Stimulated activated CD4-positive, alpha-beta T cell treated with anti-CD3 and anti-CD28 coated beads, Interleukin-2, amount 100 ng/mL, for 24 hours (primary cell): ENCODE results near the gene PYDC2.

Experiments
- DNase-seq, 2 donors: peaks; one replicate each; pipeline ENCODE4 v3.0.0-alpha.2; 2020

PYDC2 gene

DNA sequence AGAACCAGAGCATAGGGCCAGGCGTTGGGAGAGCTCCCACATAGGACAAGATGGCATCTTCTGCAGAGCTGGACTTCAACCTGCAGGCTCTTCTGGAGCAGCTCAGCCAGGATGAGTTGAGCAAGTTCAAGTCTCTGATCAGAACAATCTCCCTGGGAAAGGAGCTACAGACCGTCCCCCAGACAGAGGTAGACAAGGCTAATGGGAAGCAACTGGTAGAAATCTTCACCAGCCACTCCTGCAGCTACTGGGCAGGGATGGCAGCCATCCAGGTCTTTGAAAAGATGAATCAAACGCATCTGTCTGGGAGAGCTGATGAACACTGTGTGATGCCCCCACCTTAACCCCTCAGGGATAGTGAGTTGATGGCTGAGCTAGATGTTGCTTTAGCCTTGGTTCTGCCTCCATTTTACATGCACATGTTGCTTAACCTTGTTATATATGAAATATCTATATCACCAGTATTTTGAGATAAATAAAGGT lies at the start of gene PYDC2:
TSS of gene PYDC2 (plus strand) at position 51 of the 483 bp plus-strand sequence. CDS start at position 51, 0 bp downstream.
- DNase-seq, result no peak

DNA sequence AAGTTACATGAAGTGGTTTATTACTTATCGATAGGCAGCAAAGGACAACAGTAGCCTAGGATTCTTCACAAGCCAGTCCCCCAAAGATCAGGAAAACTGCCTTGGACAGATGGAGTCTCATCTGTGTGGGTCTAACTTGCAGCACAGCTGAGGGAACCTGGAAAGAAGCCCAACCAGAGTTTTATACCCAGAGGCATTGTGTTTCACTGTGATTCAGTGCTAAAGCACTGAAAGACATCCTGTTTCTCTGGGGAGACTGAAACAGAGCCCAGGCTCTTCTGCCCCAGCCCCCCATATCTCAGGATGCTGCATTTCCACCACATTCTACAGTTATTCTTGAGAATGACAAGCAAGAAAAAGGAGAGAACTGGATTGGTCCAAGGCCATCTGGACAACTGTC lies 48.2 kb upstream of the PYDC2 start:
- no peak for DNase-seq

DNA sequence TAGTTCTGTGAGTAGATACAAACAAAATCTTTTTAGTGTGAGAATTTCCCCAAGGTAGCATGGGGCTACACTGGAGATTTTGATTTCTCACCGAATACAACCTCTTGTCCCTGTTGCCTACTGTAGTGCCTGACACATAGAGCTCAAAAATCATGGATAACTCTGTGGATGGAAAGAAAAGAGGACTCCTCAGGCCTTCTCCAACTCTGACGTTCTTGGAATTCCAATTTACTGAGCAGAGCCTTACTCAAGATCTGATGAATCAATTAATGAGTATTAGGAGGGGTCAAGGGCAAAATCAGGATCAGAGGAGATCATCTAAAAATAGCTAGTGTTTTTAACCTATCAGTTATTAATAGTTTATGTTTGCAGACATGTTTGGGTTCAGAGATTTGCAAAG lies 46.7 kb upstream of the PYDC2 start:
- no peak for DNase-seq

DNA sequence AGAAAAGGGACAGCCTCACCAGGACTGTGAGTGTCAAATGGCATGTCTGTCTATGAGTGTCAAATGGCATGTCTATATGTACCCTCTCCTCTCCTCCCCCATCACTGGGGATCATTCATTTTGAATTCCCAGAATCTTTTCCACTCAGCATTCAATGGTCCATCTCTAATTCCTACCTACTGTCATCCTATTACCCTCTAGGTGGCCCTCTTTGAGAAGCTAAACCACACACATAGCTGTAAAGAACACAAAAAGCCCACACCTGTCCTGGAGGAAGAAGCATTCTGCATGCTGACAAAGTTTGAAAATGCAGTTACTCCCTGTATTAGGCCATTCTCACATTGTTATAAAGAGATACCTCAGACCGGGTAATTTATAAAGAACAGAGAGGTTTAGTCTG lies 46.2 kb upstream of the PYDC2 start:
- no peak for DNase-seq

DNA sequence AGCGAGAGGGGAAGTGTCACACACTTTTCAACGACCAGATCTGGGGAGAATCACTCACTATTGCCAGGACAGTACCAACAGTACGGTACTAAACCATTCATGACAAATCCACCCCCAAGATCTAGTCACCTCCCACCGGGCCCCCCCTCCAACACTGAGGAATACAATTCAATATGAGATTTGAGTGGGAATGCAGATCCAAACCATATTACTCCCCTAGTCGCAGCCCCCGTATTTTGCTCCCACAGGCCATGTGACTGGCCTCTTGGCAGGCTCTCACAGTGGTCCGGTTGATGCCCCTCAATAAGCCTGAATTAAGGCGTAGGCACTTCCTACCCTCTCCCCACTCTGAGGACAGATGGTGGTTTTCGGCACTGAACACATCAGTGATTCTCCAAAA lies 45.4 kb upstream of the PYDC2 start:
- DNase-seq, result no peak

DNA sequence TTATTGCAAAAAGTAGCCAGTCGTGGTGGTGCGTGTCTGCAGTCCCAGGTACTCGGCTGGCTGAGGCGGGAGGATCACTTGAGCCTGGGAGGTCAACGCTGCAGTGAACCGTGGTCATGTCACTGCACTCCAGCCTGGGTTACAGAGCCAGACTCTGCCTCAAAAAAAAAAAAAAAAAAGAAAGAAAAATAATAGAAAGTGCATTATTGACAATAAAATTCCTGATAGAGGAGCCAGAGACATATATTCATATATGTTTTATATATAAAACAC lies 43.6 kb upstream of the PYDC2 start:
- no peak for DNase-seq

DNA sequence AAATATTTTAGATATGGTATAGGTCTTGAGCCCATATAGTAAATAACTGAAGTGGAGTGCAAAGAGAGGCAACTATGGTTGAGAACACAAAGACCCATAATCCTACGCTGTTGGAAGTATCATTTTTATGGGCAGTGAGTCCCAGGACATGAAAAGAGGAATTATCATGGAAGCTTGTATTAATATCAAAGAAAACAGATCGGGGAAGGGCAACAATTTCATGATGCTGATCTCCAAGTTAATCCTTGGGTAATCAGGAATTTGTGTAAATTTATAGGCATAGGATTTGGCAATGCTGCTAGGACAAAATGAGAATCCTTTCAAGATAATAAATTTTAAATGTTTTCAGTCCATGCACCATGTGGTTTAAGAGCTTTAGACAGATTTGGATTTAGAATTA lies 40.2 kb upstream of the PYDC2 start:
- no peak for DNase-seq

DNA sequence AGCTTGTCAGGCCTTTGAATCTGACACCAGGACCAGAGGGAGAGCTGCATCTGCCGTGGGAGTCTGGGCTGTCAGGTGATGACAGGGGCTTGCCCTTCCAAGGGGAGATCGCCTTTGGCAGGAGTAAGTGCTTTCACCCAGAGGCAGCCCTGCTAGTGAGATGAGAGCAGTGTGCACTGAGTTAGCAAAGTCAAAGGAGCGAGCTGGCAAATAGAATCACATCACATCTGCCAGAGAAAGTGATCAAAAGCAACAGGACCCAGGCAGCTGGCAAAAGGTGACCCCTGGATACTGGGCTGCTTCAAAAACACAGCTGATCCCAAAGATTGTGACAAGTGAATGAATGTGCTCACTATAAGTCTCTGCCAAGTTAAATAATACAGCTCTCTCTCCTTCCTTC lies 36.1 kb upstream of the PYDC2 start:
- no peak for DNase-seq

DNA sequence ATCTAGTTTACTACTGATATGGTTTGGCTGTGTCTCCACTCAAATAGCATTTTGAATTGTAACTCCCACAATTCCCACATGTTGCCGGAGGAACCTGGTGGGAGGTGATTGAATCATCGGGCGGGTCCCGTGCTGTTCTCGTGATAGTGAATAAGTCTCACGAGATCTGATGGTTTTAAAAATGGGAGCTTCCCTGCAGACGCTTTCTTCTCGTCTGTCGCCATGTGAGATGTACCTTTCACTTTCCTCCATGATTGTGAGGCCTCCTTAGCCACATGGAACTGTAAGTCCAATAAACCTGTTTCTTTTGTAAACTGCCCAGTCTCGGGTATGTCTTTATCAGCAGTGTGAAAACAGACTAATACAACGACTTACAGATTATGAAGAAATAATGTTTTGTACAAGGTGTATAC lies 35.6 kb upstream of the PYDC2 start:
- DNase-seq, result no peak

DNA sequence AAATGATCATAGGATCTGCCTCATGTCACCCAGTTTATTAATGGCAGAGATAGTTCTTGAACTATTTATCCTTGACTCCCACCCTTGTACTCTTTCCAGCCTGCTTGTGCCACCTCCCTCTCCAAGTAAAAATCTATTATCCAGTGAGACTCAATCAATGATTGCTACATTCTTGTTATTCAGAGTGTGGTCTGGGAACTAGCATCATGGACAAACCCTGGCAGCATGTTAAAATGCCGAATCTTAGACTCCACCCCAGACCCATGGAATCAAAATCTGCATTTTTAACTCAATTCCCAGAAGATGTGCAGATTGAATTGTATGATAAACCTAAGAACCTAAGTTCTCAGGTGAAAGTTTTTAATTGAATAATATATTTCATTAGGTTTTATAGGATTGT lies 34.7 kb upstream of the PYDC2 start:
- no peak for DNase-seq

DNA sequence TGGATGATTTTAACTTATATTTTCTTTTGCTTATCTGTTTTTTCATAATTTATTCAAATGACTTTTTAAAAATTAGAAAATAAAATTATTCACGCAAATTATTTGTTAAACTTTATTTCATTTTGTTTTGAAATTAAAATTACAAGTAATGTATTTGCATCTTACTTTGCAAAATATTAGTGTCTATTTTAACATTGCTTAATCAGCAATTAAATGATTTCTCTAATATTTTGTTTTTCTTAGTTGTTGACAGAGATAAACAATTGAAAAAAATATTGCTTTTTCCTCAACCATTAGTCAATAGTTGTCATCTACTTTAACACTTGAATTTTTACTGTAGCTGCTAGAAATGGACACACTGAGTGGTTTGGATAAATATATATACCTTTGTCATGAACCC lies 32.8 kb upstream of the PYDC2 start:
- no peak for DNase-seq

DNA sequence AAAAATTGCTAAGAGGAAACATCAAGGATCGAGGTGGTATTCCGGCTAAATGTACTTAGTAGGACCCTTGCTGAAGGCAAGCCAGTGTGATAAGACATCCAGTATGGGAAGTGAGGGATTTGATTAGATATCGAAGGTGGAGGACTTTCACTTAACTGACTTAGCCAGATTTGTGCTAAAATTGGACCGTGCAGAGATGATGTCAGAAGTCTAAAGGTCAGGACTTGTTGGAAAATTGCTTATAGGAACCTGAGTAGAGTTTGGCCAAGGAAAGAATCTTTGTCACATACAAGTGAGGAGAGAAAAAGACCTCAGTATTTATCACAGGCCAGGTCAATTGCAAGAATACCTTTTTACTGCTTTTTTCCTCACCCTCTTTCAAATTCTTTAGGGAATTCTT lies 30.9 kb upstream of the PYDC2 start:
- DNase-seq, result no peak

DNA sequence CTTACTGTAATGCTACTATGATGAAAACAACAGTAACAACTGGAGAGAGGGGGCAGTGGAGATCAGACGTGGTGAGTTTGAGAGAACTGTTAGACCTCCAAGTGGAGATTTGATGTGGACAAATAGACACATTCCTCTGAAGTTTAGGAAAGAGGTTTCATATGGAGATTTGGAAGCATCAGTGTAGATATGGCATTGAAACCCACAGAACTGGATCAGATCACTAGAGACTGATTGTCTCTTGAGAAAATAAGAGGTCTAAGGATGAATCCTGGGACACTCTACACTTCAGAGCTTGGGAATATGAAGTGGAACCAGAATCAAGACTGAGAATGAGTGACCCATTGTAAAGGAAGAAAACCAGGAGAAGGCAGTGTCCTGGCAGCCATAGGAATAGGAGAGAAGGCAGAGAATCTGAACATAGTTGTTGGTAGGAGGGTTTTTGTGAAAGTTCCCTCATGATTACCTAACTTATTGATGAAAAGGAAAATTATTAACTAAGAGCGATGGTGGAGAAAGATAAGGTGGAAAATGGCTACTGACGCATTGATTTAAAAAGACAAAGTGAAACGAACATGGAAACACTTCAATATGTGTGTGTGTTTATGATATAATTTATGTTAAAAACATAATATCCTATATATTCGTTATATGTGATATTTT lies 29.7 kb upstream of the PYDC2 start:
- no peak for DNase-seq

DNA sequence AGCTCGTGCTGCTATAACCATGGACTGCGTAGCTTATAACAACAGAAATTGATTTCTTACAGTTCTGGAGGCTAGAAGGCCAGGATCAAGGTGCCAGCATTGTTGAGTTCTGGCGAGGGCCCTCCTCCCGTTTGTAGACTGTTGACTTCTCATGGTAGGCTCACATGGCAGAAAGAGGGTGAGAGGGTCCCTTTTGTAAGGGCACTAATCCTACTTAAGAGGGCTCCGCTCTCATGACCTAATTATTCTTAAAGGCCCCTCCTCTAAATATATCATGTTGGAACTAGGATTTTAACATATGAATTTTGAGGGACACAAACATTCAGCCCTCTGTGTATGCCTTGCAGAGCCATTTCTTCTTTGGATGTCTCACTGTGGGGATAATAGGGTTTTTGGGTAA lies 28.8 kb upstream of the PYDC2 start:
- DNase-seq, result no peak

DNA sequence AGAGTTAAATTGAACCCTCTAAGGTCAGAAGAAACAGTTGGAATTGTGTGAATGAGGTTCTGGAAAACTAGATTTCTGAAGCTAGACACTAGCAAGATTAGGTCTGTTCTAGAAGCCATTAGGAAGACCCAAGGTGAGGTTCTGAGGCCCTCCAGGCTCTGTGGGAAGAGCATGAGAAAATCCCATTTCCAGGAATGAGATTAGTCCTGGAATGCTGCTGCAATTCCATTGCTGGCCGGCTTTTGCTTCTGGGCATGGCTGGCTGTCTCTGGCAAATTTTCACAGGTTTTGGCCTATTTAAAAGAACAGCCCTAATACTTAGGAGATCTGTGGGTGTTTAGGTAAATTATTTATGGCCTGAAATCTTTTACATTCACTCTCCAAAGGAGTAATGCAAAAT lies 26.9 kb upstream of the PYDC2 start:
- no peak for DNase-seq

DNA sequence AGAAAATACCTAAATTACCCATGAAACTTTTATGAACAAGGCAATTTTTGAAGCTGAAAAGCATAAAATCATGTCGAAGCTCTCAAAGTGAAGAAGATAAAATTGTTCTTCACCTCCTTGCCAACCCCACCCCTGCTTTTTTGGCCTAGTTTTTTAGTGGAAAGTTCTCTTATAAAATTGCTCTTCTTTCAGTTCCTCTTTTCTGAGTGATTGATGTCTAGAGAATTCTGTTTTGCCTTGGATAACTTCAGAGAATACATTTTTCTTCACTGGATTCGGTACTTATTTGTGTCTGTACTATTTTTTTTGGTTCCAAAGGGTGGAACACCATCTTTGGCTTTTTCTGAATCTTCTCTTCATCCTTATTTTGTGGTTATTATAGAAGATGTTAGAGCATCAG lies 25.0 kb upstream of the PYDC2 start:
- DNase-seq, result no peak

DNA sequence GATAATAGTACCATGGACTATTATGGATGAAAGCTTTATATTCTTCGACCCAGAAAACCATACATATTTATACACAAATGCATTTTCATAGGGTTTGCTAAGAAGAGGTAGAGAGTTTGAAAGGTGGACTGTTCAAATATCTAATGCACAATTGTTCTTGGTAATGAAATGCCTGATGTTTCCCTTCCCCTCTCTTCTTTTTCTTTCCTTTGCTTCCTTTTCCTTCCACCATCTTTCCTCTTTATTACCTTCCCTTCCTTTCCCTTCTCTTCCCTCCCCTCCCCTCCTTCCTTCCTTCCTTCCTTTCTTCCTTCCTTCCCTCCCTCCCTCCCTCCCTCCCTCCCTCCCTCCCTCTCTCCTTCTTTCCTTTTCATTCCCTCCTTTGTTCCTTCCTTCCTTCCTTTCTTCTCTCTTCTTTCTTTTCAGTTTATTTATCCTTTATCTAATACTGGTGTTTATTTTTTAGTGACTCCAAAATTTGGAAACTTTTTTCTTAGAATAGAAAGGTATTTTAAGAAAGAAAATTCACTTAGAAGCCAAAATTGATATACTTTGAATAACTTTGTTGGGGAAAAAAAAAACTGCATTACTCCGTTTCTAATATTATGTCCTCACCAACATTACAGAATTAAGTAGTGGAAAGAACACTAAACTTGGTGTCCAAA lies 22.7 kb upstream of the PYDC2 start:
- no peak for DNase-seq

DNA sequence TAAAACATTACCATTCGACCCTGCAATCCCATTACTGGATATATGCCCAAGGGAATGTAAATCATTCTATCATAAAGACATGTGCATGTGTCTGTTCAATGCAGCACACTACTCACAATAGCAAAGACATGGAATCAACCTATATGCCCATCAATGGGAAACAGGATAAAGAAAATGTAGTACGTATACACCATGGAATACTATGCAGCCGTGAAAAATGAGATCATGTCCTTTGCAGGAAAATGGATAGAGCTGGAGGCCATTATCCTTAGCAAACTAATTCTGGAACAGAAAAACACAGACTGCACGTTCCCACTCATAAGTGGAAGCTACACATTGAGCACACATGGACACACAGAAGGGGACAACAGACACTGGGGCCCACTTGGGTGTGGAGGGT lies 20.4 kb upstream of the PYDC2 start:
- DNase-seq, result no peak

DNA sequence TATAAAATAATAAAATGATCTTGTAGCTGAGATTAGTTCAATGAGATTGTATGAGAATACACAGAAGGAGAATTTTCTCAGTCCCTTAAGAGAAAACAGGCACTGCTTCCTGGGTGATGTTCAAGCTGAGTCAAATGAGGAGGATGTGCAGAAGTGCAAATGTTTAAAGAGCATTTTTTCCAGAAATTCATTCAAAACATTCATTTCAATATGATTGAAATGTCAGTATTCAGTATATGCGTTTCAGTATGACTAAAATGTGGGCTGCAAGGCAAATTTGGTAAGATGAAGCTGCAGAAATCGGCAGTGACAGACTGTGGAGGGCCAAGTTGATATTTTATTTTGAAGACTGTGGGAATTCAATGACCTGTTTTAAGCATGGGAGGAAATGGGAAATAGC lies 19.3 kb upstream of the PYDC2 start:
- no peak for DNase-seq

DNA sequence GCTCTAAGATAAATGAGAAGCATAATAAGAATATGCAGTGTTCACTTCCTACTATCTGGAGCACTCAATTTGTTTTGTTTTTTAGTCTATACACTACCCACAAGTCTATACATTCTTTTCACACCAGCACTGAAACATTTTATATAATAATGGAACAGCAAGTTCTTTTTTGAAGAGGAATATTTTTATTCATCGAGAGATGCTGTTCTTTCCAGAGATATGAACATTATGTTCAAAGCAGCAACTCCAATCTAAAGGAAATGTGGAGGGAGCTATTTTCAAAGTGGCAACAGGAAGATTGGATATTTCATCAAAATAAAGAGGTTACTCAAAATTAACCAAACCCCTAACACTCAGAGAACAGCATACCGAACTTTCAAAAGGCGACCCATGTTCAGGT lies 16.4 kb upstream of the PYDC2 start:
- DNase-seq, result no peak

DNA sequence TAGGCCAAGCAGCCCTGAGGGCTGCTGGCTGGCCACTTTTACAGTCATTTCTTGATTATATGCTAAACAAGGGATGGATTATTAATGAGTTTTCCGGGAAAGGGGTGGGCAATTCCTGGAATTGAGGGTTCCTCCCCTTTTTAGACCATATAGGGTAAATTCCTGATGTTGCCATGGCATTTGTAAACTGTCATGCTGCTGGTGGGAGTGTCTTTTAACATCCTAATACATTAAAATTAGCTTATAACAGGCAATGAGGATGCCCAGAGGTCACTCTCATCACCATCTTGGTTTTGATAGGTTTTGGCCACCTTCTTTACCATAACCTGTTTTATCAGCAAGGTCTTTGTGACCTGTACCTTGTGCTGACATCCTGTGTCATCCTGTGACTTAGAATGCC lies 11.7 kb upstream of the PYDC2 start:
- DNase-seq, result no peak

DNA sequence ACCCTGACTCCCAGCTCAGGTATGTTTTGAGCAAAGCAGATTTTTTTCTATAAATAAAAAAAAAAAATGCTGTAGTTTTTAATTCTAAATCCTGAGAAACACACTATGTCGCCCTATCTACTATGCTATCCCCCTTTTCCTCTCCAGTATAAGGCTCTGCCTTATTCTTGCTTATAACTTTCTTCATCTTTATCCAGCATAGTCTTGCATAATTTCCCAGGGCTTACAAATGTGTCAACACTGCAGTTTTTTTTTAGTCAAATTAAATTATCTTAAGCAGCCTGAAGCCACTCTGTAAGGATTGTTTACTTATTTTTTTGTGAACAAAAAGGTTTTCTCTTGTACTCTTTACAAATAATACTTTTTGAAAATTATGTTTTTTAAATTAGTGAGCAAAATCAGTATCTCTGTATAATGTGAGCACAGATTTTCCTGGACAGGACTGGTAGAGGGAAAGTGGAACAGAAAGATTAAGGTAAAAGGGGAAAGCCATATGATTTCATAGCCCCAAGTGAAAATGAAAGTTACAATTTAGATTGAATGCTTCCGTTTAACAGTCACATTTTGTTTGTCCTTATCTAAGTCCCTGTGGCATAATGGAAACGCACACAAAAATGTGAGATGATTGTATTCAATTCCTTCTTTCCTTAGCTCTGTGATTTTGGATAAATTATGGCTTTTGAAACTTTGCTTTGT lies 5.6 kb upstream of the PYDC2 start:
- DNase-seq, result no peak

DNA sequence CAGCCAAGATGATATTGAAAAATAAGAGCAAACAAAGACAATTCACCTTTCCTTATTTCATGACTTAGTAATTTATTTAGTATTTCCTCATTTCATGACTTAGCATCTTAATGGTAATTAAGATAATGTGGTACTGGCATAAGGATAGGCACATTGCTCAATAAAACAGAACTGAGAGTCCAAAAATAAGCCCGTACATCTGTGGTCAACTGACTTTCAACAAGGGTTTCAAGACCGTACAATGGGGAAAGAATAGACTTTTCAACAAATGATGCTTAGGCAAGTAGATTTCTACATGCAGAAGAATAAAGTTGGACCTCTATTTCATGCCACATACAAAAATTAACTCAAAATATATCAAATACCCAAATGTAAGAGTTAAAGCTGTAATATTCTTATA lies 603 bp upstream of the PYDC2 start:
- DNase-seq, result no peak

DNA sequence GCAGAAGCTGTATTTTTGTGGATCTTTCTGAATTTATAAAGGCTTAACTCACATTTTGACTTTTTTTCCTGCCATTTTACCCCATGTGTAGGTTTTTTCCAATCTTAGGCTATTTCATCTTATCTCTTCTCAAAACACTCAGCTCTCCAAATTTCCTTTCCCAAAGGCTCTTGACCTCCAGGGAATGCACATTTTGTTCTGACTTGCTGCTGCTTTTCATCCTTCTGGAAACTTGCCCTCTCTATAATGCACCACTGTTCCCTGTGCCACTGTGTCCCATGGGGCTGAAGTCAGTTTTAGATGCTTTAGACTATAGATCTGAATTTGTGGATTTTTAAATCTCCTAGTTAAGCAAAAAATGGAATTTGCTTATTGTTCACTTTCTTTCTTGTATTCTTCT lies 9.1 kb downstream of the PYDC2 start:
- no peak for DNase-seq

DNA sequence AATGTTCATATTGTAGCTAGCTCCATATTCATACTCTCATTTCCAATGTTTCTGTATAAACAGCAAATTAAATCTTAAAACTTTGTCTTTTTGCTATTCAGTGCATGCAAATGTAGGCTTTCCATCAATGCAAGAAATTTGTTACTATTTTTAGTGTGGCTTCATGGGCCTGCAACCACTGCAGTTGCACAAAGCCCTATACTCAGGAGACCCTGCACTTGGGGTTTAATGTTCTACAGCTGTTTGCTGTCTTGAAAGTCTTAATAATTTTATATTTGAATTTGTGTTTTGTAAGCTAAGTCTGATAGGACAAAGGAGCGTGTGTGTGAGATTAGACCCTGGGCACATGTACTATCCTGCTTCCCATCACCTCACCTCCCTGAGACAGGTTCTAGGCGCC lies 9.6 kb downstream of the PYDC2 start:
- DNase-seq, result no peak
